ENCODE data around the gene AP3B1.

Gene AP3B1

DNA sequence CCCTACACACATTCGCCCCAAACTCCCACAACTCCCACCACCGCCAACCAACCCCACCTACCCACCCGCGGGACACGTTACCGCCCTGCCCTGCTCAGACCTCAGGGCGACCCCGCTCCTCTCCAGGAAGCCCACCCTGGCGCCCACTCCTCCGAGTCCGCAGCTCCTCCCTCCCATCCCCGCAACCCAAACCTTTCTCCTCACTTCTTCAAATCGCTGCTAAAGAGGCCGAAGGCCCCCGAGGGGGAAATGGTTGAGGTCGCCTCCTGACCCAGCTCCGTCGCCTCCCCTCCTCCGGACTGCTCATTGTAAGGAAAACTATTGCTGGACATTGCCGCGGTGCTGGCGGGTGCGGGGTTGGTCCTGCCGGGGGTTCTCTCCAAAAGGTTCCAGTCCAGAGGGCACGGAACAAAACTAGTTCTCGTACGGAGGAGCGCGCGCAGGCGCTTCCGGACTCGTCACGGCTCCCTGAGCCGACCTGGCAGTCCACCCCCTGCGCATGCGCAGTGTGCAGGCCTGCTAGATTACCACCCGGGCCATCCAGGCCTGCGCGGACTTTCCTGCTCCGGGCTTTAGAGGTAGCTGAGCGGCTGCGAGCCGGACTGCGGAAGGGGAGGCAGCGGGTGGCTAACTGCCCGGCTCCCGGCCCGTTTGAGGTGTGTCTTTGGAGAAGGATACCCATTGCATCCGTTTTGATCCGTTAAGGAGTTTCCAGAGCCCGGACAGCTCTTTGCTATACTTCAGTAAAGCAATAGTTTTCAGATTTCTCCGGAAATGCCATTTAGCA, at the start of gene AP3B1:
Gene AP3B1, minus strand, starts transcription at position 451 of the 787 bp plus-strand sequence. Its CDS starts 119 bp downstream, at position 332.
- CTCF ChIA-PET: interaction anchor here (0.9 to 1.0 kb wide), 3 partner anchors 40 to 67 kb away, joined by 3 read pairs; partner anchors contain the start of gene SCAMP1
- TF ChIP-seq CTCF (IDR thresholded peaks at IDR 0.05; ENCODE audit: insufficient read depth, low read length, missing control alignments): no peak

DNA sequence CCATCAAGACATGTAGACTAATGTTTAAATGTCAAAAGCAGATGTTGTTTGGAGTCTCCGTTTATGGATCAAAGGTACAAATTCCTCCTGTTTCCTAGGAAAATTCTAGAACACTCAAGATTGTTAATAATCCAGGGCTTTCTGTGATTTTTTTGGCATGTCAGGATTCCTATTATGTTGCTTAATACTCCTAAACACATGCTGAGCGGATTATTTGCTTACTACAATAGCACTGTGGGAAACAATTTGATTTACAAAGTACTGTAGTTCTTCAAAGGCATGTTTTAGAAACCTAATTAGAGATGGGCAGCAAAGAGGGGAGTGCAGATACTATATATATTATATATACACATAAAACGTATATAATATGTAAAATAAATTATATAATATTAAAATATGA, 46.9 kb upstream of the AP3B1 start:
- no peak overlapping the region for H3K4me3 ChIP-seq (ENCODE audit: low read depth, low read length)
- no peak for TF ChIP-seq CTCF (IDR thresholded peaks at IDR 0.05; ENCODE audit: insufficient read depth, low read length, missing control alignments)
- CTCF ChIA-PET: no interaction called here
- POLR2A ChIA-PET: interaction anchor here (0.6 kb wide), 1 partner anchor 185 kb away, joined by 3 read pairs; no protein-coding TSS in a partner anchor
- DNase-seq (ENCODE audit: low read depth, low spot score): no peak

More for the DNA sequence above, at the start of gene AP3B1:
- H3K4me3 ChIP-seq (ENCODE audit: low read depth, low read length): peak within 1 kb of the TSS; percentile 98
- POLR2A ChIA-PET: interaction anchor here (2.1 kb wide), 1 partner anchor 66 kb away, joined by 26 read pairs; the partner anchor contains the start of gene SCAMP1
- peak; percentile 86 for DNase-seq (ENCODE audit: low read depth, low spot score)

- ChIA-PET POLR2A (no interaction called here), CTCF (interaction anchor here (1.9 kb wide), 1 partner anchor 19 kb away, joined by 5 read pairs; no protein-coding TSS in a partner anchor)
- no peak overlapping the region for H3K4me3 ChIP-seq (ENCODE audit: low read depth, low read length)
These were observed 45.3 kb upstream of the AP3B1 start for GRCh38 chr5:78339617-78340436.

GRCh38 chr5:78336698-78337097, 42.2 kb upstream of the AP3B1 start:
- DNase-seq (ENCODE audit: low read depth, low spot score): no peak
- POLR2A ChIA-PET: no interaction called here
- CTCF ChIA-PET: interaction anchor here (1.4 kb wide), 1 partner anchor 23 kb away, joined by 3 read pairs; the partner anchor contains the start of gene SCAMP1
- TF ChIP-seq CTCF (IDR thresholded peaks at IDR 0.05; ENCODE audit: insufficient read depth, low read length, missing control alignments): no peak
- no peak overlapping the region for H3K4me3 ChIP-seq (ENCODE audit: low read depth, low read length)

More at GRCh38 chr5:78339617-78340436, 45.3 kb upstream of the AP3B1 start:
- TF ChIP-seq CTCF (IDR thresholded peaks at IDR 0.05; ENCODE audit: insufficient read depth, low read length, missing control alignments): no peak
- DNase-seq (ENCODE audit: low read depth, low spot score): no peak

GRCh38 chr5:78335976-78336375, 41.5 kb upstream of the AP3B1 start:
- CTCF ChIA-PET: interaction anchor here (0.9 kb wide), 1 partner anchor 10 kb away, joined by 3 read pairs; no protein-coding TSS in a partner anchor
- H3K4me3 ChIP-seq (ENCODE audit: low read depth, low read length): no peak overlapping the region
- no peak for DNase-seq (ENCODE audit: low read depth, low spot score)
- POLR2A ChIA-PET: no interaction called here
- no peak for TF ChIP-seq CTCF (IDR thresholded peaks at IDR 0.05; ENCODE audit: insufficient read depth, low read length, missing control alignments)
